Activated CD8-positive, alpha-beta memory T cell treated with anti-CD3 and anti-CD28 coated beads, Interleukin-2, amount 50 U/mL, for 4 hours (primary cell): ENCODE data around the gene SUOX.
A peak's percentile ranks its signal among the peaks of the same experiment; 100 is the strongest.
"Not testable (repeated sequence)": the region's sequence is repeated elsewhere in the genome, so short reads cannot be mapped to it uniquely, and the experiment has no call there.

Source experiments
- DNase-seq: peaks from one replicate; pipeline ENCODE4 v3.0.0-alpha.2; 2020

SUOX gene

DNA sequence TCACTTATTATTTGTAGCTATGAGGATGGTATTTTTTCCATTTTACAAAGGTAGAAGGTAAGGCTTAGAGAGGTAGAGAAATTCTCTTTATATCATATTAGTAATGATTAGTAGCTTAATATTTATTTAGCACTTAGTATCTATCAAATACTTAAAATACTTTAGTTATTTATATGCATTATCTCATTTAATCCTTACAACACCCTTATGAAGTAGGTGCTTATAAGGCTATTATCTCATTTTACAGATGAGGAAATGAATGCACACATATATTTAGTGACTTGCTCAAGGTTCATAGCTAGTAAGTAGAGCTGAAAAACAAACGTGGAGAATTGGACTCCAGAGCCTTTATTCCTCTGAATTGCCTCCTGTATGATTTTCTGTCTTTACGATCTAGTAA, 12.2 kb upstream of the SUOX start:
- no peak for DNase-seq

- no peak for DNase-seq
These were observed 11.7 kb upstream of the SUOX start for GRCh38 chr12:55985341-55985740.

- not testable (repeated sequence) for DNase-seq
These were observed 11.1 kb upstream of the SUOX start for GRCh38 chr12:55985976-55986375.

DNA sequence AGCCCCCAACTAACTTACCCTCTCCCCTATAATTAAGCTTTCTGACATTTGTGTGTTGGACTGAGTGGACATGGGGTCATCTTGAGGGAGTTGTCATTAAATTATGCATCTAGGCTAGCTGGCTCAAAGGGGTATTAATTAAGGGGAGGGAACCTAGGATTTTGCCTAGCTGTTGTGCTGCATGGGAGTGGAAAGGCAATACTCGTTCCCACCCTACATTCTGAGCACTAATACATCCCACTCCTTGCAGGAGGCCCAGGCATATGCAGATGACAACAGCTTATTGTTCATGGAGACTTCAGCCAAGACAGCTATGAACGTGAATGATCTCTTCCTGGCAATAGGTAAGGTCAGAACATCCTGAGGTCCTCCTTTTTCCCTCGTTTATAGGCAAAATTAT, 6.0 kb upstream of the SUOX start:
- DNase-seq: no peak

- no peak for DNase-seq
These were observed 3.7 kb upstream of the SUOX start for GRCh38 chr12:55993230-55993853.

DNA sequence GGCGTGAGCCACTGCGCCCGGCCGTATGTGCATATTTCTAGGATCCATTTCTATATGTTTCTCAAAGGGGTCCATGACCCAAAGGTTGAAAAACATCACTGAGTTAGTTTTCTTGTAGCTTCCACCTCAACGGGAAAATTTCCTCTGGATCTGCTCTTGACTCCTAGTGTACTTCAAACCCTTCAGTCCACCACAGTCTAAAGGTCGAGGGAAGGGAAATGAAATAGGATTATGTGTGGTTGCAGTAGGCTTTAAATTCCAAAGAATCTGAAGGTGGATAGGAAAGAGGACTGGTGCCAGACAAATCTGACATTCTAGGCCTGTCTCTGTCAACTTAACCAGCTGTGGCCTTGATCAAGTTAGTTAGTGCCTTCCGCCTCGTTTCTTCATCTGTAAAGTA, 1.7 kb upstream of the SUOX start:
- no peak for DNase-seq

DNA sequence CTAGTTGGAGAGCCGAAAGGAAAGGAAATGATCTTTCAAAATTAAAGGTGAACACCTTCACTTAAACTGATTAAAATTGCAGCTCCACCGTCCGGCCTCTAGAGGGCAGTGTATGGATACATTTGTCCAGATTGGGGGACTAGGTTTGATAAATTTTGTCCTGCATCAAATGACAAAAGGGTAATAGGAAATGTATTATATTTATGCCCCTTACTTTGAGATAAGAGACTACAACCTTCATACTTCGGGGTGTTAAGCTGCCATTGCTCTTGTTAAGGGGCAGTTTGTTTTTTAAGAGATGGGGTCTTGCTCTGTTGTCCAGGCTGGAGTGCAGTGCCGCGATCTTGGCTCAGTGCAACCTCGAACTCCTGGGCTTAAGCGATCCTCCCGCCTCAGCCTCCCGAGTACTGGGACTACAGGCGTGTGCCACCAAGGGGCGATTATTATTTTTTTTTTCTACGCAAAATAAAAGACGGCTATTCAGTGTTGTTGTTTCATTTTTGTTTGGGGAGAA, 818 bp upstream of the SUOX start:
- DNase-seq: peak; percentile 62

DNA sequence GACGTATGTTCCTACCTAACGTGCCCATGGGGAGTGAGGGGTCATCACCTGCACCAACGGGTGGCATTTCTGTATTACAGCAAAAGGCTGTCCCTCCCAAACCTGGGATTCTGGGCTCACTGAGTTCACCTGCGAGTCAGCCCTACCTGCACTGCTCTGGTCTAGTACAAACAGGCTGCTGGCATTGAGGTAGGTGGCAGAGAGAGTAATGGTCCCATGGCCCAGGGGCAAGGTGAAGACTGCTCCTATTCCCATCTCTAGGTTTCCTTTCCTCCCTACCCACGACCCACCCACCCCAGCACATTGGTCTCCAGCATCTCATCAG, 421 bp downstream of the SUOX start:
- DNase-seq: no peak

DNA sequence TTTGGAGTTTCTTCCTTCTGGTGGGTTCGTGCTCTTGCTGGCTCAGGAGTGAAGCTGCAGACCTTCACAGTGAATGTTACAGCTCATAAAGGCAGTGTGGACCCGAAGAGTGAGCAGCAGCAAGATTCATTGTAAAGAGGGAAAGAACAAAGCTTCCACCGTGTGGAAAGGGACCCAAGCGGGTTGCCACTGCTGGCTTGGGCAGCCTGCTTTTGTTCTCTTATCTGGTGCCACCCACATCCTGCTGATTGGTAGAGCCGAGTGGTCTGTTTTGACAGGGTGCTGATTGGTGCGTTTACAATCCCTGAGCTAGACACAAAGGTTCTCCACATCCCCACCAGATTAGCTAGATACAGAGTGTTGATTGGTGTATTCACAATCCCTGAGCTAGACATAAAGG, 2.4 kb downstream of the SUOX start:
- DNase-seq: not testable (repeated sequence)

DNA sequence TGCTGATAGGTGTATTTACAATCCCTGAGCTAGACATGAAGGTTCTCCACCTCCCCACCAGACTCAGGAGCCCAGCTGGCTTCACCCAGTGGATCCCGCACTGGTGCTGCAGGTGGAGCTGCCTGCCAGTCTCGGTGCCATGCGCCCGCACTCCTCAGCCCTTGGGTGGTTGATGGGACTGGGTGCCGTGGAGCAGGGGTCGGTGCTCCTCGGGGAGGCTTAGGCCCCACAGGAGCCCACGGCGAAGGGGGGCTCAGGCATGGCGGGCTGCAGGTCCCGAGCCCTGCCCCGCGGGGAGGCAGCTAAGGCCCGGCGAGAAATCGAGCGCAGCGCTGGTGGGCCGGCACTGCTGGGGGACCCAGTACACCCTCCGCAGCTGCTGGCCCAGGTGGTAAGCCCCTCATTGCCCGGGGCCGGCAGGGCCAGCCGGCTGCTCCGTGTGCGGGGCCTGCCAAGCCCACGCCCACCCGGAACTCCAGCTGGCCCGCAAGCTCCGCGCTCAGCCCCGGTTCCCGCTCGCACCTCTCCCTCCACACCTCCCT, 3.0 kb downstream of the SUOX start:
- DNase-seq: not testable (repeated sequence)

GRCh38 chr12:56001487-56002100, 4.5 kb downstream of the SUOX start:
- DNase-seq: no peak

- DNase-seq: not testable (repeated sequence)
These were observed 6.3 kb downstream of the SUOX start for GRCh38 chr12:56003376-56003775.

- DNase-seq: no peak
These were observed 7.1 kb downstream of the SUOX start for GRCh38 chr12:56004211-56004610.

- peak; percentile 72 for DNase-seq
These were observed 10.8 kb downstream of the SUOX start for GRCh38 chr12:56007564-56008559.

GRCh38 chr12:56010111-56010570, 13.1 kb downstream of the SUOX start:
- DNase-seq: no peak

GRCh38 chr12:56011509-56012090, 14.5 kb downstream of the SUOX start:
- DNase-seq: no peak

GRCh38 chr12:56013482-56013881, 16.4 kb downstream of the SUOX start:
- DNase-seq: no peak

DNA sequence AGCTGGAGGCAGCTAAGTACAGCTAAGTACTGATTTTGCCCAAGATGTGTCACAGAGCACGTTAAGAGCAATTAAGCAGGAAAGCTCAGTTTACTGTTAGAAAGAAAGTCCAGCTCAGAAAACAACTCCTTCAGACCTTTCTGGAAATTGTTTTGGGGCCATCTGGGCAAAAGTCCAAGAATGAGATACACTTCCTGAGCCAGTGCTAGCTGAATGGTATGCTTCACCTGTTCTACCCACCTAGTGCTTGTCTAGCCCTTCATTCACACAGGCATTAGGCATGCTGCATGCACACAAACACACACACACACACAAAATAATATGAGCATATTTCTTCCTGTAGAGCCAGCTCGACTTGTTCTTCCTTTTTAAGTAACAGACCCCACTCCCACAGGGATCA, 17.1 kb downstream of the SUOX start:
- DNase-seq: no peak

- no peak for DNase-seq
These were observed 20.1 kb downstream of the SUOX start for GRCh38 chr12:56017181-56017580.

- DNase-seq: no peak
These were observed 21.3 kb downstream of the SUOX start for GRCh38 chr12:56018356-56018755.

GRCh38 chr12:56020423-56021184, 23.5 kb downstream of the SUOX start, which contains the start of gene IKZF4:
IKZF4 (plus strand) TSS chr12:56021043; CDS start chr12:56021494, 451 bp downstream.
- no peak for DNase-seq
